ENCODE data around the gene EVC2. TPM values are rescaled to one million over a fixed set of nuclear protein-coding genes. Genes with fewer than 3 reads are reported as not detected.

The EVC2 gene
- total RNA-seq, 1 donor from 2014 or later, result 9.3 TPM

DNA sequence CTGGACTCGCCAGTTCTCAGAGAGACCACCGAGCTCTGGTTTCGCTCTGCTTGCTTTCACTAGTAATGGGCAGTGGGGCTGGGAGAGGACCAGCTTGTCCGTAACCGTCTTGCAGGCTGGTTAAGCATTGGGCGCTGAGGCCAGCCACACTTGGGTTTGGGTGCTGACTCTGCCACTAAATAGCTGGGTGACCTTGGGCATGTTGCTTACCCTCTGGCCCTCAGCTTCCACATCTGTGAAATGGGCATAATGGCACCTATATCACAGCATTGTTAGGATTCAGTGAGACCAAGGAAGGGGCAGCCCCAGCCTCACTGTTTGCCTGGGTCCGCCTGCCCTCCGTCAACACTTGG, 46.1 kb upstream of the EVC2 start:
- TF ChIP-seq, protein P1, sequence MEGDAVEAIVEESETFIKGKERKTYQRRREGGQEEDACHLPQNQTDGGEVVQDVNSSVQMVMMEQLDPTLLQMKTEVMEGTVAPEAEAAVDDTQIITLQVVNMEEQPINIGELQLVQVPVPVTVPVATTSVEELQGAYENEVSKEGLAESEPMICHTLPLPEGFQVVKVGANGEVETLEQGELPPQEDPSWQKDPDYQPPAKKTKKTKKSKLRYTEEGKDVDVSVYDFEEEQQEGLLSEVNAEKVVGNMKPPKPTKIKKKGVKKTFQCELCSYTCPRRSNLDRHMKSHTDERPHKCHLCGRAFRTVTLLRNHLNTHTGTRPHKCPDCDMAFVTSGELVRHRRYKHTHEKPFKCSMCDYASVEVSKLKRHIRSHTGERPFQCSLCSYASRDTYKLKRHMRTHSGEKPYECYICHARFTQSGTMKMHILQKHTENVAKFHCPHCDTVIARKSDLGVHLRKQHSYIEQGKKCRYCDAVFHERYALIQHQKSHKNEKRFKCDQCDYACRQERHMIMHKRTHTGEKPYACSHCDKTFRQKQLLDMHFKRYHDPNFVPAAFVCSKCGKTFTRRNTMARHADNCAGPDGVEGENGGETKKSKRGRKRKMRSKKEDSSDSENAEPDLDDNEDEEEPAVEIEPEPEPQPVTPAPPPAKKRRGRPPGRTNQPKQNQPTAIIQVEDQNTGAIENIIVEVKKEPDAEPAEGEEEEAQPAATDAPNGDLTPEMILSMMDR (conservative IDR thresholded peaks at IDR 0.05; ENCODE audit: low read depth, low read length), result no peak
- H3K4me3 ChIP-seq (ENCODE audit: low read depth, low read length), result no peak overlapping the region
- no peak for DNase-seq (ENCODE audit: low read depth)

DNA sequence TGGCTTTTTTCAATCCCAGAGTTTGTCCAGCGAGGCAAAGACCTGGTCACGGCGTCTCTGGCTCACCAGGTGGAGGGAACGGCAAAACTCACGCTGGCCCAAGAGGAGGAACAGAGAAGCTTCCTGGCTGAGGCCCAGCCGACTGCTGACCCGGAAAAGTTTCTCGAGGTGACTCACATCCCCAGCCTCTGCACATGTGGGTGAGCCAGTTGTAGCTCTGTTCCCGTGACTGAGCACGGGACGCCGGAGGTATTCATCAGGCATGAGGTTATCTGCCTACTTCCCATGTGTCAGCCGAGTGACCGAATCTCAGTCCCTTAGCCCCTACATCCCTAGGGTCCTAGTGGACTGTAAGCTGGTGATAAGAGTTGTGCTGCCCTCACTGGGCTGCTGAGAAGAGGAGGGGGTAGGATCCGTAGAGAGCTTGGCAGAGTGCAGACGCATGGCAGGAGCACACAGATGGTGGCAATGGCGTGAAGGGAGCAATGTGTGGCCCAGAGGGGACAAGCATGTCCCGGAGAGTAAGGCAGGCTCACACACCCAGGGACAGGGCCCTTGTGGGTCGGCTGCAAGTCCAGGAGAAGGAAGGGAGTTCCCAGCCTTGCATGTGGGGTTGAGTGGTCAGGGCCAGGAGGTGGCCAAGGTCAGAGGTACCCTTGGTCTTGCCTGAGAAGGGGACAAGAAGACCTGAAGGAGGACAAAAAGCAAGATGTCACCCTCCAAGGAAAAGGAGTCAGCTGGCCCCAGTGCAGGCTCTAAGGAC, 45.6 kb upstream of the EVC2 start:
- peak; percentile 92 for DNase-seq (ENCODE audit: low read depth)
- TF ChIP-seq, protein P1 (conservative IDR thresholded peaks at IDR 0.05; ENCODE audit: low read depth, low read length), result peak; percentile 6
- H3K4me3 ChIP-seq (ENCODE audit: low read depth, low read length), result no peak overlapping the region

DNA sequence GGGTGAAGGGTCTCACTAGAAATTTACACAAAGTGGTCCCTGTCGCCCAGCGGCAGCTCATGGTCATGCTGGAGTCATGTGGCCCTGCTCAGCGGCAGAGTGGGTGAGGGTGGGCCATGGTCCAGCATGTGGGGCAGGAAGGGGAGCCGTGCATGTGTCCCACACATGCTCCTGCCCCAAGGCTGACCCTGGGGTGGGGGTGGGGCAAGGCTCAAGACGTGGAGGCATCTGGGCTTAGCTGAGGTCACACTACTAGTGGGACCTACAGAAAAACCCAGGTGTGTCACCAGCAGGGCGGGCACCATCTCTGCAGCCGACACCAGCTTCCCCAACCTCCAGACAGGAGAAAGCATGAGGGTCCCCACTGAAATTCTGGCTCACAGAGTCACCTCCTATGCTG, 45.0 kb upstream of the EVC2 start:
- TF ChIP-seq, protein P1 (conservative IDR thresholded peaks at IDR 0.05; ENCODE audit: low read depth, low read length), result no peak
- H3K4me3 ChIP-seq (ENCODE audit: low read depth, low read length), result peak overlapping the region; percentile 1
- DNase-seq (ENCODE audit: low read depth), result no peak

DNA sequence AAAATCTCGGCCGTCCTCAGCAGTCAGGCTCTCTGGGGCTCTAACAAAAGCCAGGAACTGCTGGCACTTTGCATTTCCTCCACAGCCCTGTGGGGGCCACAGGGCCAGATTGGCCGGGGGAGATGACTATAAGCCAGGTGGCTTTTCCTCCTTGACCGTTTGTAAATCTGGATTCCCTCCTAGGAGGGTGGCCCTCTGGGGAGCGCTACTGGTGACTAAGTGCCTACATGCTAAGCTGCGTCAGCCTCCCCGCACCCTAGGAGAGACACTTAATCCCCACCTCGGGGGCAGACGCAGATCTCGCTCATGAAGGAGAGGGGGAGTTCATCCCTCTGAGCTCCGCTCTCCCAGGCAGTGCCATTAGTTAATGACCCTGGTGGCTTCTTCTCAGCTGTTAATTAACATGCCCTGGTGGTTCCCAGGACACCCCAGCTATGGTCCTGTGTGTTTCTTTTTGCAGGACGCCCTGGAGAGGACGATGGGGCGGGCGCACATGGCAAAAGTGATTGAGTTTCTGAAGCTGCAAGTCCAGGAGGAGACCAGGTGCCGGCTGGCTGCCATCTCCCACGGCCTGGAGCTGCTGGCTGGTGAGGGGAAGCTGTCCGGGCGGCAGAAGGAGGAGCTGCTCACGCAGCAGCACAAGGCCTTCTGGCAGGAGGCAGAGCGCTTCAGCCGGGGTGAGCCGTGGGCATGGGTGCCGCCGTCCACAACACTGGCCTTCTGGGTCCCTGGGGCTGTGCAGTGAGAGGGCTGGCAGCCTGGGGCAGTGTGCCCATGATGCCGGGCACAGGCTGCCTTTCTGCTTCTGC, 44.2 kb upstream of the EVC2 start:
- TF ChIP-seq, protein P1 (conservative IDR thresholded peaks at IDR 0.05; ENCODE audit: low read depth, low read length), result no peak
- H3K4me3 ChIP-seq (ENCODE audit: low read depth, low read length), result peak overlapping the region; percentile 1
- peak; percentile 32 for DNase-seq (ENCODE audit: low read depth)

DNA sequence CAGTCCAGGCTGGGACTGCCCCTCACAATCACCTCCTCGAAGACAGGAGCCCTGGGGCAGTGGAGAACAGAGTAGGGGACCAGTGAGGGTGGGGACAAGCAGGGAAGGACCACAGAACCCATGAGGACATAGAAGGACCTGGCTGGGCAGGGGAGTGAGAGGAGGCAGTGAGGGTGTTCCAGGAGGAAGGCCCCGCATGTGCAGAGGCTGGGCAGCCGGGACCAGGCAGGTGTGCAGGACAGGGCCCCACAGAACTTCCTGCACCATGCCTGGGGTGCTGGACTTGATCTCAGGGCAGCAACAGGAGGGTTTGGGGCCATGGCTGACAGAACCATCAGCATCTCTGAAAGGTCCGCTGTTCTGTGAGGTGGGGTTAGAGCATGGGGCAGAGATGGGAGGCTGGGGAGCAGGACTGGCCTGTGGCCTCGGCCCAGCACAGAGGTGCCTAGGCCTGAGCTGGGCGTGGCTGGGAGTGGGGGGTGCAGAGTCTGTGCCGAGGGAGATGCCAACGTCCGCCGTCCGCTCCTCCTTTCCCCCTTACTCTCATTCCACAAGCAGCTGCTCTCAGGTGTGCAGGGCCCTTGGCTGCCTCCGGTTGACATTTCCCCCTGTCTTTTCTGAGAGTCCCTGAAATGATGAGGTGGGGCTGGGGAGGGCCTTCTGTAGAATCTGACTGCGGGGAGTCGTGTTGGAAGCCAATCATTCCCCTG, 43.5 kb upstream of the EVC2 start:
- no peak overlapping the region for H3K4me3 ChIP-seq (ENCODE audit: low read depth, low read length)
- DNase-seq (ENCODE audit: low read depth), result no peak
- TF ChIP-seq, protein P1 (conservative IDR thresholded peaks at IDR 0.05; ENCODE audit: low read depth, low read length), result no peak

DNA sequence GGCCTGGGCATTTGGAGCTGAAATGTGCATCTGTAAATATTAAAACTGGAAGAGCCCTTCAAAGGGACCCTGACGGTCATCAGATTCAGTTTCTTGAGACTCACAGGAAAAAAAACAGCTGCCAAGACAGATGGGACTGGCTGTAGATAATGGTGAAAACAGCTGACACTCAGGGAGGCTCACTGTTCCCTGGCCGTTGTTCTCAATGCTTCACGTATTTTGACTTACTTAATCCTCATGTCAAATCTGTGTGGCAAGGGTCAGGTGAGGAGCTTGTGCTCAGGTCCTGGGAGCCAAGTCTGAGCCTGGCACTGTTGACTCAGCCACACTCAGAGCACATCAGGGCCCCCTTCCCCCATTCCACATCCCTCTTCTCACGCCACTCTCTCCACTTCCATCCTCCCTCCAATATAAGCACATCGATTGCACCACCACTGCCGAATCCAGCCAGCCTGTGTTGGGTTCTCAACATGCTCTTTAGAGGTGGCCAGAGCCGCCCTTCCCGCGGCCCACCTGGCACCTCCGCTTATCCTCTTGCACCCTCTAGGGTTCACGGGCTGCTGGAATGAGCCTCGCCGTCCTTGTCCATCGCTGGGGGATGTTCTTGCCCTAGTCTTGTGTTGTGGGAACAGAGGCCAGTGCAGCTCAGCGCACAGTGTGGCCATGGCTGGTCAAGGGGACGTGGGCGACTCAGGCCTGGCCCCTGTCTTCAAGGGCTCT, 42.7 kb upstream of the EVC2 start:
- DNase-seq (ENCODE audit: low read depth), result peak; percentile 95
- TF ChIP-seq, protein P1 (conservative IDR thresholded peaks at IDR 0.05; ENCODE audit: low read depth, low read length), result no peak
- H3K4me3 ChIP-seq (ENCODE audit: low read depth, low read length), result no peak overlapping the region
